CD4-positive, alpha-beta memory T cell (primary cell): ENCODE measurements around the gene UBE2E2. TPM values are rescaled to one million over a fixed set of nuclear protein-coding genes. Genes with fewer than 3 reads are reported as not detected.

Source experiments
- CTCF ChIA-PET: fragments of 350-600 bp; sonication (Branson Sonifier 250); formaldehyde crosslinking; loops from one replicate; lab custom pipeline; 2021; ENCODE audit warnings: inconsistent platforms; ENCODE audit not compliant: partially characterized antibody; lab: Charles Lee
- POLR2A ChIA-PET: fragments of 350-600 bp; sonication (Branson Sonifier 250); formaldehyde crosslinking; loops from one replicate; lab custom pipeline; 2021; ENCODE audit not compliant: partially characterized antibody; lab: Charles Lee
- DNase-seq, 5 donors: peaks; one replicate each; pipeline versions ENCODE4 v3.0.0 to v3.0.0-alpha.2; 2020 to 2022; ENCODE audit warnings: mixed read lengths in 1 of 5
- H3K27ac ChIP-seq: one replicate; pipeline ENCODE4 v1.7.0; 2013; ENCODE audit warnings: low read depth, low read length
- H3K27me3 ChIP-seq: 2 replicates; pipeline ENCODE4 v1.7.0; 2013; ENCODE audit warnings: mild to moderate bottlenecking, low read length, moderate library complexity; ENCODE audit not compliant: insufficient read depth
- H3K36me3 ChIP-seq: 2 replicates; pipeline ENCODE4 v1.7.0; 2013; ENCODE audit warnings: mild to moderate bottlenecking, low read length, moderate library complexity; ENCODE audit not compliant: insufficient read depth
- H3K4me1 ChIP-seq: 2 replicates; pipeline ENCODE4 v1.7.0; 2013; ENCODE audit warnings: mild to moderate bottlenecking, low read length, moderate library complexity; ENCODE audit not compliant: insufficient read depth
- H3K4me3 ChIP-seq, 2 donors: one replicate each; pipeline ENCODE4 v1.7.0; 2013; ENCODE audit warnings: low read length in 2 of 2, mild to moderate bottlenecking in 1 of 2
- H3K9me3 ChIP-seq, 2 donors: one replicate each; pipeline ENCODE4 v1.7.0; 2013; ENCODE audit warnings: low read length in 2 of 2, control low read depth in 1 of 2; ENCODE audit not compliant: control insufficient read depth in 1 of 2
- H3K27ac Mint-ChIP-seq, 7 donors: one replicate each; pipeline ENCODE4 v1.8.0; 2020 to 2021; ENCODE audit warnings: mixed read lengths in 7 of 7, mild to moderate bottlenecking in 6 of 7, inconsistent platforms in 3 of 7, moderate library complexity in 3 of 7
- H3K27me3 Mint-ChIP-seq, 2 donors: one replicate each; pipeline ENCODE4 v1.8.0; 2020 to 2021; ENCODE audit warnings: mixed read lengths in 2 of 2
- H3K36me3 Mint-ChIP-seq, 2 donors: one replicate each; pipeline ENCODE4 v1.8.0; 2020 to 2021; ENCODE audit warnings: mixed read lengths in 2 of 2, inconsistent platforms in 1 of 2, mild to moderate bottlenecking in 1 of 2
- H3K4me1 Mint-ChIP-seq, 4 donors: one replicate each; pipeline ENCODE4 v1.8.0; 2020 to 2021; ENCODE audit warnings: mixed read lengths in 4 of 4, mild to moderate bottlenecking in 1 of 4
- H3K4me3 Mint-ChIP-seq, 8 donors: one replicate each; pipeline ENCODE4 v1.8.0; 2020 to 2021; ENCODE audit warnings: mixed read lengths in 8 of 8, mild to moderate bottlenecking in 7 of 8, moderate library complexity in 6 of 8, inconsistent platforms in 3 of 8
- H3K9me3 Mint-ChIP-seq, 8 donors: one replicate each; pipeline ENCODE4 v1.8.0; 2020 to 2021; ENCODE audit warnings: mixed read lengths in 8 of 8, mild to moderate bottlenecking in 5 of 8, inconsistent platforms in 3 of 8, moderate library complexity in 1 of 8
- intact Hi-C: fragments of 100-400 bp; cut with micrococcal nuclease; formaldehyde crosslinking; loops from one replicate; pipeline ENCODE4 v1.15.1; 2023
- polyA plus RNA-seq, 2 donors: library from polyadenylated mRNA; unstranded; fragments of 300-500 nt; fragmentation: Illumina TruSeq; gene quantifications; one replicate each; pipeline ENCODE4 v1.2.3, GENCODE V29; 2021
- total RNA-seq, 2 experiments: library from RNA; stranded (reverse); gene quantifications; one replicate each; pipeline ENCODE4 v1.2.3, GENCODE V29; 2021

The UBE2E2 gene
- total and polyA plus RNA-seq, 4 experiments from 2014 or later: 1.3 to 4.7 (median 3.1) TPM

DNA sequence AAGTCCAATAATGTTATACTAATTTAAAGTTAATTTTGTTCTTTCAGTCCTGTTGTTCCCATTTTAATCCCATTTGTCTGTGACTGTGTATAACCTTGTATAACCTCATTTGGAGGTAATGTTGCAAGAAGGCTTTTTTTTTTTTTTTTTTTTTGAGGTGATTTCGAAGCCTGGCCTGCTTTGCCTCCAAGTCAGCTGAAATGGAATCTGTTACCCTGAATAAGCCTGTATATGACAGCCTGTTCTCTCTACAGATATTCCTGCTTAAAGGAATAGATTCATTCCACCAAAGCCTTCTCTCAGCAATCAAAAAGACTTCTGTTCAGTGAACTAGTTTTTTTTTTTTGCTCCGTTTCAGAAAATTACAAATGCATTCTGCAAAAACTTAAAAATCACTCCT is 330.9 kb downstream of the UBE2E2 start:
- ChIA-PET POLR2A (no interaction called here), CTCF (no interaction called here)
- H3K4me1 Mint-ChIP-seq: no peaks in the 10 kb centered on the region
- no peak overlapping the region for H3K27ac Mint-ChIP-seq
- no peak overlapping the region for H3K4me3 ChIP-seq
- H3K27me3 Mint-ChIP-seq: no peaks in the 10 kb centered on the region
- H3K4me1 ChIP-seq: no peaks in the 10 kb centered on the region
- H3K36me3 ChIP-seq: no peaks in the 10 kb centered on the region
- no peaks in the 10 kb centered on the region for H3K9me3 ChIP-seq
- H3K27ac ChIP-seq: no peak overlapping the region
- no peaks in the 10 kb centered on the region for H3K9me3 Mint-ChIP-seq
- H3K36me3 Mint-ChIP-seq: no peaks in the 10 kb centered on the region
- H3K27me3 ChIP-seq: no peaks in the 10 kb centered on the region
- intact Hi-C loops: no loop called here
- DNase-seq: no peak
- H3K4me3 Mint-ChIP-seq: no peak overlapping the region

DNA sequence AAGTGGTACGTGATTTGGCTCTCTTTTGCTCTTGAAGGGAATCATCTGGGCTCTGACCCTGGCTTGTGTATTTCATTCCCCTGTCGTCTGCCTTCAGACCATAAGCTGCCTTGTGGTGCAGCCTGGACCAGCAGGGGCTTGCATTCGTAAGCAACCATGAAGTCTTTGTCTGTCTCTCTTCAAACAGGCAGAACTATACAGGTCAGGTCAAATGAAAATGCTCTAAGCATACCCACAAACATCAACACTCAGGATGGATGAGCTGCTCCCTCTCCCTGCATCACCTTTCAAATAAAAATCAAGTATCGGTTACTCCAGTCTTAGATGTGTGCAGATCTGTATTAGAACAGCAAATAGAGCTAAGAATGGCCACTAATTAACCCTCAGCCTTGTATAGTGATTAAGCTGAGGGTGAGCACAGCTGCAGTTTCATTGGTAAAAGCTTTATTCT is 334.0 kb downstream of the UBE2E2 start:
- Mint-ChIP-seq H3K4me3 (no peak overlapping the region), H3K27ac (no peak overlapping the region)
- no peak overlapping the region for H3K27ac ChIP-seq

DNA sequence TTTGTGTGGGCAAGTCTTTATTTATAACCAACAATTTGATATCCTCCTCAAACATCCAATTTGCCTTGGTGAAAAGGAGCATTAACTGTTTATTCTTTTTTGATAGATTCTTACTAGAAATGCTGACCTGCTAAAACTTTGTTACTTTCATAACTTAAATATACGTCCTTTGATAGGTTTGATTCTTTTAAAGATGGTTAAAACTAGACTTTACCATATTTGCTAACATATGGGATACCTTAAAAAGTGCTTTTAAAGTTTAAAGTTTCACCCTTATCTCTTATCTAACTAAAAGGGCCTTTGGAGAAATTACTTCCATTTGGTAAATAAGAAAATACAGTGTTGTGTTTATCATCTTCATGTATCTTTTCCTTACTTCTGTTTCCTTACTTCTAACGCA is 336.1 kb downstream of the UBE2E2 start:
- Mint-ChIP-seq H3K27ac (no peak overlapping the region), H3K36me3 (no peaks in the 10 kb centered on the region), H3K9me3 (peaks cover 0 to 2% (median 0%) of the 10 kb centered on the region in 8 donors), H3K4me1 (no peaks in the 10 kb centered on the region), H3K27me3 (peaks cover 3 to 4% of the 10 kb centered on the region in 2 donors), H3K4me3 (no peak overlapping the region)
- intact Hi-C loops: no loop called here
- Histone ChIP-seq H3K4me1 (no peaks in the 10 kb centered on the region), H3K4me3 (no peak overlapping the region), H3K27ac (no peak overlapping the region), H3K36me3 (no peaks in the 10 kb centered on the region), H3K27me3 (no peaks in the 10 kb centered on the region), H3K9me3 (no peaks in the 10 kb centered on the region)
- ChIA-PET POLR2A (no interaction called here), CTCF (no interaction called here)
- DNase-seq: no peak

More for the DNA sequence above, 334.0 kb downstream of the UBE2E2 start:
- no peaks in the 10 kb centered on the region for H3K36me3 ChIP-seq
- H3K36me3 Mint-ChIP-seq: no peaks in the 10 kb centered on the region
- H3K4me1 Mint-ChIP-seq: no peaks in the 10 kb centered on the region
- H3K4me1 ChIP-seq: no peaks in the 10 kb centered on the region
- no peak overlapping the region for H3K4me3 ChIP-seq
- no peaks in the 10 kb centered on the region for H3K27me3 ChIP-seq
- CTCF ChIA-PET: no interaction called here
- no peaks in the 10 kb centered on the region for H3K9me3 ChIP-seq
- intact Hi-C loops: no loop called here
- POLR2A ChIA-PET: no interaction called here
- peaks cover under 1 to 3% of the 10 kb centered on the region in 2 donors for H3K27me3 Mint-ChIP-seq
- DNase-seq: no peak
- H3K9me3 Mint-ChIP-seq: no peaks in the 10 kb centered on the region

DNA sequence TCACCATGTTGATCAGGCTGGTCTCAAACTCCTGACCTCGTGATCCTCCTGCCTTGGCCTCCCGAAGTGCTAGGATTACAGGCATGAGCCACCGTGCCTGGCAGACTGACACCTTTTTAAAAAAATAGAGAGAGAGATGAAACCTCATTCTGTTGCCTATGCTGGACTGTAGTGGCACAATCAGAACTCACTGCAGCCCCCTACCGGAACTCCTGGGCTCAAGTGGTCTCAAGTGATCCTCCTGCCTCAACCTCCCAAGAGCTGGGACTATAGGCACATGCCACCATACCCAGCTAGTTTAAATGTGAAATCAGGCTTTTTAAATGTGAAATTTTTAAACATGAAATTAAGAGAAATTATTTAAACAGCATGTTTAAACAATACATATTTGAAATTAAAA is 337.5 kb downstream of the UBE2E2 start:
- no peaks in the 10 kb centered on the region for H3K4me1 Mint-ChIP-seq
- Histone ChIP-seq H3K27ac (no peak overlapping the region), H3K36me3 (no peaks in the 10 kb centered on the region), H3K4me3 (no peak overlapping the region), H3K4me1 (no peaks in the 10 kb centered on the region), H3K9me3 (no peaks in the 10 kb centered on the region), H3K27me3 (no peaks in the 10 kb centered on the region)
- CTCF ChIA-PET: no interaction called here
- no peak overlapping the region for H3K4me3 Mint-ChIP-seq
- no peaks in the 10 kb centered on the region for H3K36me3 Mint-ChIP-seq
- intact Hi-C loops: no loop called here
- DNase-seq: no peak
- POLR2A ChIA-PET: no interaction called here
- peaks cover 3 to 4% of the 10 kb centered on the region in 2 donors for H3K27me3 Mint-ChIP-seq
- peaks cover 0 to 2% (median 0%) of the 10 kb centered on the region in 8 donors for H3K9me3 Mint-ChIP-seq
- H3K27ac Mint-ChIP-seq: no peak overlapping the region

DNA sequence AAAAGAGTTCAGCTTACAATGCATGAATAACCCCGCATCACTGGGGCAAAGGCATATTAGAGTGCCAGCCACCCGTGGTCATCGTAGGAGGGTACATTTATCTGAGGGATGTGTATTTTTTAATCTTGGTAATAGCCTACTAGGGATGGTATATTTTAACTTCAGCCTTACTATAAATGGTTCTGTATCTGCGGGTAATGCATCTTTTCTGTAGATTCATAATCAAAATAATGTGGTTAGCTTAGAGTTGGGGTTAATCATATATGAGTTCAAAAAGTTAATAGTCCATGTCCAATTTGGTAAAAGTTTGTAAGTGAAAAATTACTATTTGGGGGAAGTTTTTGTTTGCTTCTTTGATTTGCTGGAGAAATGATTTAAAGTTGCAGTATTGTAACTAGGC is 339.0 kb downstream of the UBE2E2 start:
- intact Hi-C loops: no loop called here
- no peaks in the 10 kb centered on the region for H3K36me3 ChIP-seq
- H3K4me1 ChIP-seq: no peaks in the 10 kb centered on the region
- Mint-ChIP-seq H3K4me3 (no peak overlapping the region), H3K27ac (no peak overlapping the region), H3K27me3 (peaks cover 3 to 4% of the 10 kb centered on the region in 2 donors), H3K9me3 (peaks cover 0 to 2% (median 0%) of the 10 kb centered on the region in 8 donors), H3K36me3 (no peaks in the 10 kb centered on the region), H3K4me1 (no peaks in the 10 kb centered on the region)
- POLR2A ChIA-PET: no interaction called here
- no peak for DNase-seq
- no peaks in the 10 kb centered on the region for H3K27me3 ChIP-seq
- no peaks in the 10 kb centered on the region for H3K9me3 ChIP-seq
- H3K27ac ChIP-seq: no peak overlapping the region
- H3K4me3 ChIP-seq: no peak overlapping the region
- CTCF ChIA-PET: no interaction called here

DNA sequence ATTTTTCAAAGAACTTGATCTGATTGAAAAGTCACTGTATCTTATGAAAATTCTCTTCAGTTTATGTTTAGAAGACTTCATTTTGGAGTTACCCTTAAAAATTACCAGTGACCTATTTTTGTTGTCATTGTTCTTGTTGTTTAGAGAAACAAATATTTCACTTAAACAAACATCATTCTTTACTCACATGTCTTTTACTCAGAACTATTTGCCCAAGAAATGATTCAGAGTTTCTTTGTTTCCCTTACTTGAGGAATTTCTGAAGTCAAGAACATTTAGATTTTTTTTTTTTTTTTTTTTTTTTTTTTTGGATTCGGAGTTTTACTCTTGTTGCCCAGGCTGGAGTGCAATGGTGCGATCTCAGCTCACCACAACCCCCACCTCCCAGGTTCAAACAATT is 343.1 kb downstream of the UBE2E2 start:
- no peaks in the 10 kb centered on the region for H3K27me3 ChIP-seq
- Mint-ChIP-seq H3K4me1 (no peaks in the 10 kb centered on the region), H3K27ac (no peak overlapping the region), H3K27me3 (peaks cover 3 to 4% of the 10 kb centered on the region in 2 donors), H3K36me3 (no peaks in the 10 kb centered on the region), H3K9me3 (peaks cover 0 to 2% (median 0%) of the 10 kb centered on the region in 8 donors), H3K4me3 (no peak overlapping the region)
- intact Hi-C loops: no loop called here
- H3K36me3 ChIP-seq: no peaks in the 10 kb centered on the region
- no peak overlapping the region for H3K27ac ChIP-seq
- H3K9me3 ChIP-seq: no peaks in the 10 kb centered on the region
- DNase-seq: no peak
- POLR2A ChIA-PET: no interaction called here
- H3K4me3 ChIP-seq: no peak overlapping the region
- no peaks in the 10 kb centered on the region for H3K4me1 ChIP-seq
- CTCF ChIA-PET: no interaction called here

DNA sequence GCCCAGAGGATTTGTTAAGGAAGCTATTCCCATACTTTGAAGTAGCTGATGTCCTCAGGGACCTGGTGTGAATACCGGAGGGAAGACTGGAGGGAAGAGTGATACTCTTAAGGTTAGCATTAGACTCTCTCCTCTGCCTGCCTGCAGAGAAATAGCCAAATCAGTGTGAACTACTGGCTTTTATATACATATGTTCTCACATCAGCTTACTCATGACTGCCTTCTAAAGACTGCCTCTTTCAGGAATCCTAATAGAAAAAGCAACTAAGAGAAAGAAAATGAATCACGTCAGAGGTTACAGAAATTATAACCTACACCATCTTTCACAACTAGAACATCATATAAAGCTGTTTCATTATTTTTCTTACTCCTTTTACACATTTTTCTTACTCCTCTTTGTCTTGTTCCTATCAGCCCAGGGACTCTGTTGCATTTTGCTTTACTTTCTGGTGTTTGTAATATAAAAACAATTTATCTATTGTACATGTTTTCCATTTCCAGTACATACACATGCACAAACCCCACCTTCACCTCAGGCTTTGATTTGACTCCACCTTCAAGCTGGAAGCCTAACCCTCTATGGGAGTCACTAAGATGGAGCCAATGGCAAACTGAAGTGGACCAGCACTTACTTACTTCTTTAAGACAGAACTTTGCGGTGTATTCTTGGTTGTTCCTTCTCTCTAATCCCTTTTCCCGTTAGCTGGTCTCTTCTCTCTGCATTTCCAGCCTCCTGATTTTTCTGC is 345.0 kb downstream of the UBE2E2 start:
- no peaks in the 10 kb centered on the region for H3K4me1 Mint-ChIP-seq

More for the DNA sequence above, 345.0 kb downstream of the UBE2E2 start:
- DNase-seq: no peak
- Mint-ChIP-seq H3K27ac (no peak overlapping the region), H3K4me3 (no peak overlapping the region), H3K9me3 (no peaks in the 10 kb centered on the region), H3K27me3 (peaks cover 0 to 4% of the 10 kb centered on the region in 2 donors), H3K36me3 (no peaks in the 10 kb centered on the region)
- H3K9me3 ChIP-seq: no peaks in the 10 kb centered on the region
- CTCF ChIA-PET: no interaction called here
- H3K4me3 ChIP-seq: no peak overlapping the region
- no peaks in the 10 kb centered on the region for H3K4me1 ChIP-seq
- no peaks in the 10 kb centered on the region for H3K36me3 ChIP-seq
- intact Hi-C loops: no loop called here
- no peaks in the 10 kb centered on the region for H3K27me3 ChIP-seq
- no peak overlapping the region for H3K27ac ChIP-seq
- POLR2A ChIA-PET: no interaction called here
